ENCODE measurements around the gene MACROD2. TPM values are rescaled to one million over a fixed set of nuclear protein-coding genes. Genes with fewer than 3 reads are reported as not detected.

MACROD2 gene
- total RNA-seq, 1 experiment from 2014 or later, result 3.7 TPM

DNA sequence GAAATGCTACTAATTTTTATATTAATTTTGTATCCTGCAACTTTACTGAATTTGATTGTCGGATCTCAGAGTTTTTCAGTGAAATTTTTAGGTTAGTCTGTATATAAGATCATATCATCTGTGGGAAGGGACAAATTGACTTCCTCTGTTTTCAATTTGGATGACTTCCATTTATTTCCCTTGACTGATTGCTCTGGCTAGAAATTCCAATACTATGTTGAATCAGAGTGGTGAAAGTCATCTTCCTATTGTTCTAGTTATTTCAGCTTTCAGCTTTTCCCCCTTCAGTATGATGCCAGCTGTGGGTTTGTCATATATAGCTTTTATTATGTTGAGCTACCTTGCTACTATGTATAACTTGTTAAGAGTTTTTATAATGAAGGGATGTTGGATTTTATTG lies 1806.7 kb downstream of the MACROD2 start:
- H3K79me2 ChIP-seq (ENCODE audit: insufficient read depth, low read length), result no peaks in the 10 kb centered on the region
- no peaks in the 10 kb centered on the region for H3K9me2 ChIP-seq (ENCODE audit: insufficient read depth)
- ChIA-PET POLR2A (no interaction called here), RAD21 (ENCODE audit: low non-redundant PET in 1 of 2, low total read pairs in 2 of 2, uncharacterized antibody in 2 of 2, unreplicated experiment in 2 of 2) (no interaction called here), CTCF (no interaction called here)
- no peak overlapping the region for H3K9ac ChIP-seq (ENCODE audit: low read length)
- TF ChIP-seq ZFX (IDR thresholded peaks at IDR 0.05) (no peak), ELF1 (IDR thresholded peaks at IDR 0.05; ENCODE audit: borderline replicate concordance, low read depth) (no peak), RAD21 (IDR thresholded peaks at IDR 0.05; ENCODE audit: low read depth) (no peak), SP1 (IDR thresholded peaks at IDR 0.05; ENCODE audit: low read depth) (no peak), CBX3 (IDR thresholded peaks at IDR 0.05; ENCODE audit: low read depth) (no peak), POLR2AphosphoS5 (IDR thresholded peaks at IDR 0.05; ENCODE audit: low read depth, low read length) (no peak), EZH2phosphoT487 (IDR thresholded peaks at IDR 0.05; ENCODE audit: borderline replicate concordance) (no peak), POLR2A (IDR thresholded peaks at IDR 0.05; ENCODE audit: borderline replicate concordance, extremely low read depth, insufficient read depth, insufficient read length) (no peak), TCF7L2 (IDR thresholded peaks at IDR 0.05; ENCODE audit: borderline replicate concordance, extremely low read depth, insufficient read depth, insufficient read length) (no peak), EZH2 (IDR thresholded peaks at IDR 0.05) (no peak)
- TF ChIP-seq, protein P1, sequence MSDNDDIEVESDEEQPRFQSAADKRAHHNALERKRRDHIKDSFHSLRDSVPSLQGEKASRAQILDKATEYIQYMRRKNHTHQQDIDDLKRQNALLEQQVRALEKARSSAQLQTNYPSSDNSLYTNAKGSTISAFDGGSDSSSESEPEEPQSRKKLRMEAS (IDR thresholded peaks at IDR 0.05), result no peak
- TF ChIP-seq, protein P2, sequence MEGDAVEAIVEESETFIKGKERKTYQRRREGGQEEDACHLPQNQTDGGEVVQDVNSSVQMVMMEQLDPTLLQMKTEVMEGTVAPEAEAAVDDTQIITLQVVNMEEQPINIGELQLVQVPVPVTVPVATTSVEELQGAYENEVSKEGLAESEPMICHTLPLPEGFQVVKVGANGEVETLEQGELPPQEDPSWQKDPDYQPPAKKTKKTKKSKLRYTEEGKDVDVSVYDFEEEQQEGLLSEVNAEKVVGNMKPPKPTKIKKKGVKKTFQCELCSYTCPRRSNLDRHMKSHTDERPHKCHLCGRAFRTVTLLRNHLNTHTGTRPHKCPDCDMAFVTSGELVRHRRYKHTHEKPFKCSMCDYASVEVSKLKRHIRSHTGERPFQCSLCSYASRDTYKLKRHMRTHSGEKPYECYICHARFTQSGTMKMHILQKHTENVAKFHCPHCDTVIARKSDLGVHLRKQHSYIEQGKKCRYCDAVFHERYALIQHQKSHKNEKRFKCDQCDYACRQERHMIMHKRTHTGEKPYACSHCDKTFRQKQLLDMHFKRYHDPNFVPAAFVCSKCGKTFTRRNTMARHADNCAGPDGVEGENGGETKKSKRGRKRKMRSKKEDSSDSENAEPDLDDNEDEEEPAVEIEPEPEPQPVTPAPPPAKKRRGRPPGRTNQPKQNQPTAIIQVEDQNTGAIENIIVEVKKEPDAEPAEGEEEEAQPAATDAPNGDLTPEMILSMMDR (IDR thresholded peaks at IDR 0.05 in 2 of 3, conservative IDR thresholded peaks at IDR 0.05 in 1 of 3; ENCODE audit: borderline replicate concordance in 1 of 3, insufficient read depth in 1 of 3, low read depth in 2 of 3, low read length in 2 of 3), result no peak
- TF ChIP-seq, protein P3, sequence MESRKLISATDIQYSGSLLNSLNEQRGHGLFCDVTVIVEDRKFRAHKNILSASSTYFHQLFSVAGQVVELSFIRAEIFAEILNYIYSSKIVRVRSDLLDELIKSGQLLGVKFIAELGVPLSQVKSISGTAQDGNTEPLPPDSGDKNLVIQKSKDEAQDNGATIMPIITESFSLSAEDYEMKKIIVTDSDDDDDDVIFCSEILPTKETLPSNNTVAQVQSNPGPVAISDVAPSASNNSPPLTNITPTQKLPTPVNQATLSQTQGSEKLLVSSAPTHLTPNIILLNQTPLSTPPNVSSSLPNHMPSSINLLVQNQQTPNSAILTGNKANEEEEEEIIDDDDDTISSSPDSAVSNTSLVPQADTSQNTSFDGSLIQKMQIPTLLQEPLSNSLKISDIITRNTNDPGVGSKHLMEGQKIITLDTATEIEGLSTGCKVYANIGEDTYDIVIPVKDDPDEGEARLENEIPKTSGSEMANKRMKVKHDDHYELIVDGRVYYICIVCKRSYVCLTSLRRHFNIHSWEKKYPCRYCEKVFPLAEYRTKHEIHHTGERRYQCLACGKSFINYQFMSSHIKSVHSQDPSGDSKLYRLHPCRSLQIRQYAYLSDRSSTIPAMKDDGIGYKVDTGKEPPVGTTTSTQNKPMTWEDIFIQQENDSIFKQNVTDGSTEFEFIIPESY (IDR thresholded peaks at IDR 0.05; ENCODE audit: extremely low read depth, insufficient replicate concordance, low read length), result no peak
- TF ChIP-seq, protein P4, sequence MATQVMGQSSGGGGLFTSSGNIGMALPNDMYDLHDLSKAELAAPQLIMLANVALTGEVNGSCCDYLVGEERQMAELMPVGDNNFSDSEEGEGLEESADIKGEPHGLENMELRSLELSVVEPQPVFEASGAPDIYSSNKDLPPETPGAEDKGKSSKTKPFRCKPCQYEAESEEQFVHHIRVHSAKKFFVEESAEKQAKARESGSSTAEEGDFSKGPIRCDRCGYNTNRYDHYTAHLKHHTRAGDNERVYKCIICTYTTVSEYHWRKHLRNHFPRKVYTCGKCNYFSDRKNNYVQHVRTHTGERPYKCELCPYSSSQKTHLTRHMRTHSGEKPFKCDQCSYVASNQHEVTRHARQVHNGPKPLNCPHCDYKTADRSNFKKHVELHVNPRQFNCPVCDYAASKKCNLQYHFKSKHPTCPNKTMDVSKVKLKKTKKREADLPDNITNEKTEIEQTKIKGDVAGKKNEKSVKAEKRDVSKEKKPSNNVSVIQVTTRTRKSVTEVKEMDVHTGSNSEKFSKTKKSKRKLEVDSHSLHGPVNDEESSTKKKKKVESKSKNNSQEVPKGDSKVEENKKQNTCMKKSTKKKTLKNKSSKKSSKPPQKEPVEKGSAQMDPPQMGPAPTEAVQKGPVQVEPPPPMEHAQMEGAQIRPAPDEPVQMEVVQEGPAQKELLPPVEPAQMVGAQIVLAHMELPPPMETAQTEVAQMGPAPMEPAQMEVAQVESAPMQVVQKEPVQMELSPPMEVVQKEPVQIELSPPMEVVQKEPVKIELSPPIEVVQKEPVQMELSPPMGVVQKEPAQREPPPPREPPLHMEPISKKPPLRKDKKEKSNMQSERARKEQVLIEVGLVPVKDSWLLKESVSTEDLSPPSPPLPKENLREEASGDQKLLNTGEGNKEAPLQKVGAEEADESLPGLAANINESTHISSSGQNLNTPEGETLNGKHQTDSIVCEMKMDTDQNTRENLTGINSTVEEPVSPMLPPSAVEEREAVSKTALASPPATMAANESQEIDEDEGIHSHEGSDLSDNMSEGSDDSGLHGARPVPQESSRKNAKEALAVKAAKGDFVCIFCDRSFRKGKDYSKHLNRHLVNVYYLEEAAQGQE (IDR thresholded peaks at IDR 0.05; ENCODE audit: low read depth), result no peak
- no peaks in the 10 kb centered on the region for H3K27me3 ChIP-seq (ENCODE audit: insufficient read depth, low read length)
- no peaks in the 10 kb centered on the region for H4K20me1 ChIP-seq (ENCODE audit: insufficient read depth)
- no peak for DNase-seq (ENCODE audit: low read depth, low spot score)
- no peaks in the 10 kb centered on the region for H3K4me1 ChIP-seq (ENCODE audit: control insufficient read depth in 1 of 2, insufficient read depth in 2 of 2, low read length in 2 of 2)
- no peak overlapping the region for H3K27ac ChIP-seq (ENCODE audit: low read depth, low read length)
- H3K4me2 ChIP-seq (ENCODE audit: low read length), result no peak overlapping the region
- H2AFZ ChIP-seq (ENCODE audit: low read depth, low read length, poor library complexity, severe bottlenecking), result no peak overlapping the region
- ATAC-seq, result no peak
- intact Hi-C loops (cut with micrococcal nuclease), result no loop called here
- H3K9me3 ChIP-seq (ENCODE audit: control insufficient read depth in 1 of 2, insufficient read depth in 1 of 2, low read depth in 1 of 2, low read length in 2 of 2), result peaks cover 4 to 7% of the 10 kb centered on the region in 2 experiments; a peak in 2 of 4 replicates
- no TSS peak for BruUV-seq (replicated peaks)
- H3K36me3 ChIP-seq (ENCODE audit: control insufficient read depth in 1 of 2, insufficient read depth in 2 of 2, low read length in 2 of 2), result no peaks in the 10 kb centered on the region
- no peak overlapping the region for H3K4me3 ChIP-seq (replicated peaks in 1 of 2; ENCODE audit: low read depth in 1 of 2, low read length in 2 of 2)

All from HCT116 (cell line).